ENCODE measurements around the gene SLC6A18.
A peak's percentile ranks its signal among the peaks of the same experiment; 100 is the strongest.

Gene SLC6A18

DNA sequence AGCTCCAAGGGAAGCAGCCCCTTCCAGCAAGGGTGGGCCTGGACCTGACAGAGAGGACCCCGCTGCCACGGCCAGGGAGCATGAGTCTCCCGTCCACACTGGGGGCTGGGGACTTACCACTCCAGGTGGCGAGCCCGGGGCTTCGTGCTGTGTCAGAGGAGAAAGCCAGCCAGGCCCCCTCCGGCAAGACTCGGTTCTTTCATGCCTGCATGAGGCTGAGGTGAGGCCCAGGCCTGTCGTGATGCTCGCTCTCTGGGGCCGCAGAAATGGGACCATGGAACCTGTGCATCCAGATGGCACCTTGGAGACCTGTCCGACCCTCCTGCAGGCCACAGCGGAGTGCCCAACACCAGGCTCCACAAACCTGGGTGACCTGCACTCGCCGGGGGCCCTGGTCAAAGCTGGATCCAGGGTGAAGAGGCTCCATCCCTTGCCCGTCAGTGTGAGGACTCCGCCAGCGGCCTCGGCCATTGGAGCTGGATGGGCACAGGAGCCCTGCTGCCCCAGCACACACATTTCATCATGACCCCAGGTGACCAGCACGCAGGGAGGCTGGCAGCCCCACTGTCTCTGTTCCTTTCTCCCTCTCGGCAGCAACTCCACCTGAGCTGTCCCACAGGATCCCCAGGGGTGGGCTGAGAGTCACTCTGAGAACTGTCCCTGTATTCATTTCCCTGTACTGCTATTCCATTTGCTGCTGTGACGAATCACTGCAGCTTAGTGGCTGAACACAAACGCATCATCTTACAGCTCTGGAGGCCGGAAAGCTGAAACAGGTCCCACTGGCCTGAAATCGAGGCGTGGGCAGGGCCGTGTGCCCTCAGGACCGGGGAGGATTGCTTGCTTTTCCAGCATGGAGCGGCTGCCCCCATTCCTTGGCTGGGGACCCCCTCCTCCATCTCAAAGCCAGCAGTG is 24.4 kb downstream of the SLC6A18 start:
- Histone ChIP-seq H4K20me1 (peaks cover 95% of the 10 kb centered on the region), H3K4me3 (no peak overlapping the region), H3K36me3 (peaks cover 18% of the 10 kb centered on the region), H3K4me2 (no peak overlapping the region), H3K27ac (no peak overlapping the region), H3K27me3 (peaks cover 40% of the 10 kb centered on the region), H3K4me1 (peaks cover 24% of the 10 kb centered on the region), H3K9ac (no peak overlapping the region), H3K9me3 (no peaks in the 10 kb centered on the region)
- no peak for TF ChIP-seq Cebpa-rat (IDR thresholded peaks at IDR 0.05)

DNA sequence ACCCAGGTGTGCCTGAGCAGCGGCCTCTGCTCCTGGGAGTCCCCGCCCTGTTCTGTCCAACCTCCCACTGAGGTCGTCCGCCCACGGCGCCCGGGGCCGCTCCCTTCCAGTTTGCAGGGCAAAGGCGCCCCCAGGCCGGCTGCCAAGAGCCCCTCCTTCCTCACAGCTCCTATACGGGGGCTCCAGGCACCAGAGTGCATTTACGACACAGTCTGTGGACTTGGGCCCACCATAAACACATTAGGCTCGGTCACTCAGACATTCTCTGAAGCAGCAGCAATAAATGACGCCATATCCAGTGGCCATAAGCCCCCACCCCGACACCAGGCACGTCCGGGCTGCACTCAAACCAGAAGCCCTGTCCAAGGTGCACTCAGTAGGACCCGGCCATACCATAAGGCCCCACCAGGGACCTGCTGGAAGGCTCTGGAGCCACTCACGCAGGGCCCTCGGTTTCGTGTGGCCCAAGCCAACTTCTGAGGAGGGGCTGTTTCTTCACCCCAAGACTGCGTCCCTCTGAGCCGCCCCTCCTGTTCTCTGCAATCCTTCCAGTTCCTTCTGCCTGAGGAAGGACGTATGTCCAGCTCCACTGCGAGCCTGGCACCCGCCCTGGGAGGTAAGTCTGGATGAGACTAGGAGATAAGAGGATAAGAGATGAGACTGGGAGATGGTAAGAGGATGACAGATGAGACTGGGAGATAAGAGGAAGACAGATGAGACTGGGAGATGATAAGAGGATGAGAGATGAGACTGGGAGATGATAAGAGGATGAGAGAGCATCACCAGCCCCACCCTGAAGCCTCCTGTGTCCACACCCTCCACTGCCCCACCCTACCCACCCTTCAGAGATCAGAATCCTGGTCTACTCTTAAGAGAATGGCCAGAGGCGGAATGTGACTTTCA is 26.7 kb downstream of the SLC6A18 start:
- no peak overlapping the region for H3K4me3 ChIP-seq
- H3K36me3 ChIP-seq, result peaks cover 40% of the 10 kb centered on the region
- no peak overlapping the region for H3K27ac ChIP-seq
- TF ChIP-seq Cebpa-rat (IDR thresholded peaks at IDR 0.05), result no peak
- no peak overlapping the region for H3K9ac ChIP-seq
- peaks cover 95% of the 10 kb centered on the region for H4K20me1 ChIP-seq
- H3K4me2 ChIP-seq, result no peak overlapping the region
- H3K4me1 ChIP-seq, result peaks cover 32% of the 10 kb centered on the region
- H3K9me3 ChIP-seq, result no peaks in the 10 kb centered on the region
- H3K27me3 ChIP-seq, result peaks cover 17% of the 10 kb centered on the region

DNA sequence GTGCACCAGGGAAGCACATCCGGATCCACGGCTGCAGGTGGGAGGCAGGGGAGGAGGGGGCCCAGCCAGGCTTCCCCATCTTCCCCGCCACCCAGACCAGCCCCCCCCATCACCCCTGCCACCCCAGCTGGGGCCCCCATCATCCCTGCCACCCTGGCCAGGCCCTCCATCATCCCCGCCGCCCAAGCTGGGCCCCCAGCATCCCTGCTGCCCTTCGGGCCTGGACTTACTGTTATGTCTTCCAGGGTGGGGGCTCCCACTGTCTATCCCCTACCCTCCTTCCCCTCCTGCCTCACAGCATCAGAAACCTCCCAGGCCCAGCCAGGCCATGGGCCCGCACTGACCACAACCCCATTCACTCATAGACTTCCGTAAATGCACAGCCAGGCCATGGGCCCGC is 27.5 kb downstream of the SLC6A18 start:
- H3K4me3 ChIP-seq, result no peak overlapping the region
- H3K4me2 ChIP-seq, result no peak overlapping the region
- no peak overlapping the region for H3K27ac ChIP-seq
- peaks cover 47% of the 10 kb centered on the region for H3K36me3 ChIP-seq
- no peaks in the 10 kb centered on the region for H3K9me3 ChIP-seq
- peaks cover 95% of the 10 kb centered on the region for H4K20me1 ChIP-seq
- TF ChIP-seq Cebpa-rat (IDR thresholded peaks at IDR 0.05), result no peak
- H3K27me3 ChIP-seq, result peaks cover 9% of the 10 kb centered on the region
- H3K4me1 ChIP-seq, result peaks cover 35% of the 10 kb centered on the region
- no peak overlapping the region for H3K9ac ChIP-seq

DNA sequence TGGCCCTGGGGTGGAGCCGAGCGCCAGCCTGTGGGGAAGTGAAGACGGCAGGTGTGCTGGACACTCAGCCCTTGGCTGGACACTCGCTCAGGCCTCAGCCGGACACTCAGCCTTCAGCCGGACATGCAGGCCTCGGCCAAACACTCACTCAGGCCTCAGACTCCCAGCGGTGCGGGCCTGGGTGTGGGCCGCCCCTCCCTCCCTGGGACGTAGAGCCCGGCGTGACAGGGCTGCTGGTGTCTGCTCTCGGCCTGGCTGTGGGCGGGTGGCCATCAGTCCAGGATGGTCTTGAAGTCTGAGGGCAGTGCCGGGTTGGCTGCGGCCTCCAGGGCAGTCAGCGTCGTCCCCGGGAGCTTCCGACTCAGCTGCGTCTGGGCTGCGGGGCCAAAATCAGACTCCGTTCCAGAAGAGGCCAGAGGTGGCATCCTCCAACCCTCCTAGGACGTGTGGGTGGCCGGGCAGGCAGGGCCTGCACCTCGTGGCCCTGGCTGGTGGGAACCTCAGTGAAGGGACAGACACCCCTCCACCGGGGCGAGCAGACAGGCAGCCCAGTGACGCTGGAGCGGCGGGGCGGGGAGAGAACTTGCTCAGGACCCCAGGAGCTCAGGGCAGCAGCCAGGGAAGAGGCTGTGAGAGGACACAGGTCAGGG is 28.4 kb downstream of the SLC6A18 start:
- H3K36me3 ChIP-seq, result peaks cover 56% of the 10 kb centered on the region
- H3K27me3 ChIP-seq, result peaks cover under 1% of the 10 kb centered on the region; the same call in 1 of the 2 replicates
- no peak overlapping the region for H3K27ac ChIP-seq
- no peak overlapping the region for H3K4me3 ChIP-seq
- peaks cover 39% of the 10 kb centered on the region for H3K4me1 ChIP-seq
- H3K9ac ChIP-seq, result no peak overlapping the region
- H4K20me1 ChIP-seq, result peaks cover 95% of the 10 kb centered on the region
- TF ChIP-seq Cebpa-rat (IDR thresholded peaks at IDR 0.05), result no peak
- no peak overlapping the region for H3K4me2 ChIP-seq
- H3K9me3 ChIP-seq, result no peaks in the 10 kb centered on the region

DNA sequence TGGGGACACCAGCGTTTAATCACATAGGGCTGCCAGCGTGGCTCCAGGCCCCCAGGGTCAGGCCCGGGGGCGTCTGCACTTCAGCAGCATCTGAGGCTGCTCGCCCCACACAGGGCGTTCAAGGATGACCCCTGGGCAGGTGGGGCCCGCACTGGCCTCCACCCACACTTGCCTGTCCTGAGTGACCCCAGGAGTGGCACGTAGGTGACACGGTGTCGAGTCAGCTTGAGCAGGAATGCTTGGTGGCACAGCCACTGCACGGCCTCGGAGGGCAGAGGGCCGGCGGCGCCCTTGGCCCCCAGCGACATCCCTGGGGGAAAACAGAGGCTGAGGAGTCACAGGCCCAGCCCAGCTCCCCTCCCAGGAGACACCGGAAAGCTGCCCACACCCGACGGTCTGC is 29.0 kb downstream of the SLC6A18 start:
- H3K36me3 ChIP-seq, result peaks cover 62% of the 10 kb centered on the region
- no peak for TF ChIP-seq Cebpa-rat (IDR thresholded peaks at IDR 0.05)
- H3K27ac ChIP-seq, result 0 out of 2 replicates have a peak overlapping the region, but pooled peaks have one; percentile 41
- H3K4me3 ChIP-seq, result no peak overlapping the region
- peak overlapping the region; percentile 68; the same call in 1 of the 2 replicates for H3K4me2 ChIP-seq
- H3K4me1 ChIP-seq, result peaks cover 39% of the 10 kb centered on the region
- H3K9me3 ChIP-seq, result no peaks in the 10 kb centered on the region
- no peaks in the 10 kb centered on the region for H3K27me3 ChIP-seq
- peaks cover 89% of the 10 kb centered on the region for H4K20me1 ChIP-seq
- no peak overlapping the region for H3K9ac ChIP-seq

DNA sequence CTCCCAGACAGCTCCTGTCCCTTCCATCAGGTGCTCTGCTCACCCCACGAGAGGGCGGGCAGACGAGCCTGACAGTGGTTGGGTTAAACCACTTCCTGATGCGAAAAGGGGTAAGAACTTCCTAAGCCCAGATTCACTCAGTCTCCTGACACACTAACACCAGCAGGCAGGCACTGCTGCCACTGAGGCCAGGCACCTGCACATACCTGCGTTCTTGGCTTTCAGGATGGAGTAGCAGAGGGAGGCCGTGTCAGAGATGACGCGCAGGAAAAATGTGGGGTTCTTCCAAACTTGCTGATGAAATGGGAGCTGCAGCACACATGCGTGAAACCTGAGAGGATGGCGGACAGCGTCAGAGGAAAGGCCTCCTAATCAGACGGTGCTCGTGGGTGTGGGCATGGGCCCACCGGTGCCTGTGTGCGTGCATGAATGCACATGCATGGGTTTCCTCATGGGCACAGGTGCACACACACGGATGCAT is 29.9 kb downstream of the SLC6A18 start:
- no peak overlapping the region for H3K4me3 ChIP-seq
- H3K4me2 ChIP-seq, result peak overlapping the region; percentile 68
- H3K36me3 ChIP-seq, result peaks cover 72% of the 10 kb centered on the region
- H3K27me3 ChIP-seq, result no peaks in the 10 kb centered on the region
- peaks cover 39% of the 10 kb centered on the region for H3K4me1 ChIP-seq
- 0 out of 2 replicates have a peak overlapping the region, but pooled peaks have one; percentile 41 for H3K27ac ChIP-seq
- H4K20me1 ChIP-seq, result peaks cover 80% of the 10 kb centered on the region
- no peak for TF ChIP-seq Cebpa-rat (IDR thresholded peaks at IDR 0.05)
- no peaks in the 10 kb centered on the region for H3K9me3 ChIP-seq
- H3K9ac ChIP-seq, result no peak overlapping the region

DNA sequence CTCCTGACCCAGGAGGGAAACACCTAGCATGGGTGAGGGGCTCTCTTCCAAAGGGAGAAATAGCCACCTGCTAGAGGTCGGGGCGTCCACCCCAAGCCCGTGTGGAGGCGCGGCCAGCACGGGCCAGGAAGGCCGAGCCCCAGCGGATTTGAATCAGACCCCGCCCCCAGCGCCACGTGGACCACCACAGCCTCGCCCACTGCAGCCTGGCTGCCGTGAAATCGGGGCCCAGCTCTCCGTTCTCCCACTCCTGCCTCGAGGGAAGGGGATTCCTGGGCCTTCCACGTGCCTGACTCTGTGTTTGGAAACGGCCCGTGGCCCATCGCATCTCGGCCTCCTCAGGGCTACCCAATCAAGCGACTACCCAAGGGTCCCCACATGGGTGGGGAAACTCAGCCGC is 31.6 kb downstream of the SLC6A18 start:
- H3K4me2 ChIP-seq, result no peak overlapping the region
- H3K27ac ChIP-seq, result no peak overlapping the region
- TF ChIP-seq Cebpa-rat (IDR thresholded peaks at IDR 0.05), result no peak
- H3K9me3 ChIP-seq, result no peaks in the 10 kb centered on the region
- H3K9ac ChIP-seq, result no peak overlapping the region
- H3K27me3 ChIP-seq, result no peaks in the 10 kb centered on the region
- peaks cover 80% of the 10 kb centered on the region for H4K20me1 ChIP-seq
- peaks cover 88% of the 10 kb centered on the region for H3K36me3 ChIP-seq
- no peak overlapping the region for H3K4me3 ChIP-seq
- peaks cover 39% of the 10 kb centered on the region for H3K4me1 ChIP-seq

DNA sequence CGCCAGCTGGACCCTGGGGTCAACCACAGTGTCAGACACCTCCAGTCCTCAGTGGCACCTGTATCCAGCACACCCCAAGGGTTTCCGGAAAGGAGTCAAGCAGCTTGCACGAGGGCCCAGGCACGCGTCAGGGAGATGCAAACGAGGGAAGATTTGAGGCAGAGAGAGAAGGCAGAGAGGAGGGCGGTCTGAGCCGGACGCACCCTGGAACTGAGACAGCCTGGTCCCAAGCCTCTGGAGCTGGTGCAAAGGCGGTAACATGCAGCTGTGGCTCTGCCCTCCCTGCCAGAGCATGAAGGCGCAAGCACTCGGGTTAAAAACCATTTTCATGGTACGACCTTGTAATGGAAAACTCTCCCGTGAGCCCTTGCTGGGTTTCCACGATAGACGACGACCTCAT is 32.2 kb downstream of the SLC6A18 start:
- no peaks in the 10 kb centered on the region for H3K9me3 ChIP-seq
- peaks cover 39% of the 10 kb centered on the region for H3K4me1 ChIP-seq
- H3K4me3 ChIP-seq, result no peak overlapping the region
- no peaks in the 10 kb centered on the region for H3K27me3 ChIP-seq
- H3K36me3 ChIP-seq, result peaks cover 94% of the 10 kb centered on the region
- H3K9ac ChIP-seq, result no peak overlapping the region
- H3K27ac ChIP-seq, result no peak overlapping the region
- peaks cover 82% of the 10 kb centered on the region for H4K20me1 ChIP-seq
- no peak for TF ChIP-seq Cebpa-rat (IDR thresholded peaks at IDR 0.05)
- no peak overlapping the region for H3K4me2 ChIP-seq

DNA sequence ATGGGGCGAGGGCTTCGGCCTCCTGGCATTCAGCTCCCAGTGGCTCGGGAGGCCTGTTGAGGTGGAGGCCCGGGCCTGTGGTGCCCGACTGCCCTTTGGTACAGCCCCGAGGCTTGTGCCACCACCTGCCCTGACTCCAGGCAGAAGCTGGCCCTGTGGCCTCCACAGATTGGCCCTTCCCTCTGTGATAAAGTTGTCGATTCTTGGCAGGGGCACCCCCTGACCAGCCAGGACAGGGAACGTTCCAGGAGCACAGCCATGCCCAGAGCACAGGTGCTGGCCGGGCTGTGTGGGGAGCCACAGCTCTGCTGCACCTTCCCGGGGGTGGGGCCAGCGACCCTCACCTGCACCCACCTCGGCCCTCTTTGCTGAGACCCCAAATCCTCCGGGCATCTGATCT is 32.7 kb downstream of the SLC6A18 start:
- peaks cover 85% of the 10 kb centered on the region for H4K20me1 ChIP-seq
- H3K4me3 ChIP-seq, result no peak overlapping the region
- H3K4me1 ChIP-seq, result peaks cover 39% of the 10 kb centered on the region
- H3K9me3 ChIP-seq, result no peaks in the 10 kb centered on the region
- H3K27me3 ChIP-seq, result no peaks in the 10 kb centered on the region
- no peak overlapping the region for H3K4me2 ChIP-seq
- H3K27ac ChIP-seq, result no peak overlapping the region
- no peak overlapping the region for H3K9ac ChIP-seq
- no peak for TF ChIP-seq Cebpa-rat (IDR thresholded peaks at IDR 0.05)
- H3K36me3 ChIP-seq, result peaks cover 98% of the 10 kb centered on the region

All from BLaER1 (cell line).